ENCODE results near the gene FBXL7.

FBXL7 gene

GRCh38 chr5:15584528-15584927 lies 84.5 kb downstream of the FBXL7 start:
- no peak for DNase-seq

- DNase-seq = no peak
Observed at GRCh38 chr5:15585128-15585527, 85.1 kb downstream of the FBXL7 start.

- no peak for DNase-seq
Observed at GRCh38 chr5:15585841-15586591, 86.0 kb downstream of the FBXL7 start.

GRCh38 chr5:15587916-15588315 lies 87.9 kb downstream of the FBXL7 start:
- DNase-seq = no peak

GRCh38 chr5:15592728-15593127 lies 92.7 kb downstream of the FBXL7 start:
- no peak for DNase-seq

- no peak for DNase-seq
Observed at GRCh38 chr5:15594977-15595568, 95.1 kb downstream of the FBXL7 start.

- no peak for DNase-seq
Observed at GRCh38 chr5:15595929-15596328, 95.9 kb downstream of the FBXL7 start.

- no peak for DNase-seq
Observed at GRCh38 chr5:15596936-15597335, 97.0 kb downstream of the FBXL7 start.

- DNase-seq = no peak
Observed at GRCh38 chr5:15597804-15598203, 97.8 kb downstream of the FBXL7 start.

GRCh38 chr5:15598294-15598902 lies 98.4 kb downstream of the FBXL7 start:
- DNase-seq = peak; percentile 33

- DNase-seq = no peak
Observed at GRCh38 chr5:15600035-15600434, 100.1 kb downstream of the FBXL7 start.

- DNase-seq = no peak
Observed at GRCh38 chr5:15601274-15601673, 101.3 kb downstream of the FBXL7 start.

- no peak for DNase-seq
Observed at GRCh38 chr5:15601853-15602252, 101.9 kb downstream of the FBXL7 start.

- no peak for DNase-seq
Observed at GRCh38 chr5:15604986-15605385, 105.0 kb downstream of the FBXL7 start.

- no peak for DNase-seq
Observed at GRCh38 chr5:15606197-15606596, 106.2 kb downstream of the FBXL7 start.

GRCh38 chr5:15607076-15607475 lies 107.1 kb downstream of the FBXL7 start:
- no peak for DNase-seq

- DNase-seq = no peak
Observed at GRCh38 chr5:15609076-15609725, 109.2 kb downstream of the FBXL7 start.

GRCh38 chr5:15610216-15610615 lies 110.2 kb downstream of the FBXL7 start:
- DNase-seq = no peak

- DNase-seq = no peak
Observed at GRCh38 chr5:15611008-15611407, 111.0 kb downstream of the FBXL7 start.

- DNase-seq = no peak
Observed at GRCh38 chr5:15612915-15613635, 113.1 kb downstream of the FBXL7 start.

- no peak for DNase-seq
Observed at GRCh38 chr5:15614679-15615078, 114.7 kb downstream of the FBXL7 start.

GRCh38 chr5:15615859-15616258 lies 115.9 kb downstream of the FBXL7 start:
- no peak for DNase-seq

GRCh38 chr5:15618938-15619337 lies 119.0 kb downstream of the FBXL7 start:
- DNase-seq = no peak

Data from stimulated activated CD8-positive, alpha-beta memory T cell treated with anti-CD3 and anti-CD28 coated beads, Interleukin-4, amount 100 ng/mL, for 48 hours (primary cell).